HG02610 (cell line): ENCODE measurements around the gene LPGAT1.

Experiments
- ATAC-seq: cut with Tn5 transposase; IDR thresholded peaks from one replicate; pipeline ENCODE4 v1.9.1; 2021; ENCODE audit warnings: mild to moderate bottlenecking, moderate library complexity; ENCODE audit not compliant: unreplicated experiment

LPGAT1 gene

DNA sequence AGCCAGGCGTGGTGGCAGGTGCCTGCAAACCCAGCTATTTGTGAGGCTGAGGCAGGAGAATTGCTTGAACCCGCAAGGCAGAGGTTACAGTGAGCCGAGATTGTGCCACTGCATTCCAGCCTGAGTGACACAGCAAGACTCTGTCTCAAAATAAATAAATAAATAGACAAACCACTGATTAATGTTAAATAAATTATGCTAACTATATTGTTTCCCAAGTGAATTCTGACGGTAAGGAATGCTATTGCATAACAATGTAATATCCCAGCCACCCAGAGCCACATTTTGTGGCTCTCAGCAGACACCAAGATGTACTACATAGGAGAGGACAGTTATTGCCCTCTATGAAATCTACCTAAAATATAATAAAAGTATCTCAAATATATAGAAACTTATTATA lies 55.4 kb downstream of the LPGAT1 start:
- no peak for ATAC-seq

DNA sequence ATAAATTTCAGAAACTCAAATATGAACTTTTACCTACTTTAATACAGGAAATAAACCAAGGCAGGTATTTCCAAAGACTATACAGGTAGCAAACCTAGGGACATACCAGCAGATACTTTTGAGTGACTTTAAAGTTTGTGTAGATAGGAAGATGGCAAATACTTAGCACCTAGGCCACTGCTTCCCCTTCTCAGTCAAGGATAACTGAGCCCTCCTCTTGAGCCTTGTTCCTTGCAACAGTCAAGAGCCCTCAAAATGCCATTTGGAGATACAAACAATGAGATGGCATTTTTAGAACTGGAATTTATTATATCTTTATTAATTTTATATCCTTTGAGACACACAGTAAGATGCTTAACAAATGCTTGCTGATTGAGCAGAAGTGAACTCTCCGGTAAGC lies 65.9 kb downstream of the LPGAT1 start:
- no peak for ATAC-seq

DNA sequence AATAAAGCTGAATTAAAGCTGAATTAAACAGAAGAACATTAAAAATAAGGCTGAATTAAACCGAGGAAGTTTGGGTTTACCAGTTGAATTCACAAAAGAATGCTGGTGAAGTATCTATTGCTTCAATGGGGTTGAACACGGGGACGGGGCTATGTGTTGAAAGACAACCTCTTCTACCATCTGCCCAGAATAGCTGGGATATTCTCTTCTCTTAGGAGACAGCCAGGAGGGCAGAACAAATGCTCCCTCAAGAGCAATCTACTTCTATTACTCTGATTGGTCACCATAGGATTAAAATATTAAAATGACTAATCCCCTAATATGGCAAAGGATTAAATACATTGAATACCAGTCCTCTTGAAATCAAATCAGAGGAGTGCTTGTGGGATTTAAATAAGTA lies 68.4 kb downstream of the LPGAT1 start:
- ATAC-seq, result no peak

DNA sequence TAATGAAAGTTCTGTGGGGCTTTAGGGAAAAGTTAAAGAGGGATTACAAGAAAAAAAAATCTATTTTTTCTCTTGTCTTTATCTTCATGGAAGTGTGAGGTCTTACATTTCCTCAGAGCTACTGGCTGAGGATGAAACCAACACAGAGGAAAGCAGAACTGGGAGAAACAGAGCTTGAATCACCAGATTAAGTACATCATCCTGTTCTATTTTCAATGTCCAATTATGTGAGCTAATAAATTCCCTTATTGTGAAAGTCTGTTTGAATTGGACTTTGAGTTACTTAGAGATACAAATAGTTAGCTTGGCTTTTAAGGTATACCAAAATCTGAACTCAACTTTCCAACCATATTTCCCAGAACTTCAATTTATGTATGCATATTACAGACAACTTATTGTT lies 69.2 kb downstream of the LPGAT1 start:
- ATAC-seq, result no peak

DNA sequence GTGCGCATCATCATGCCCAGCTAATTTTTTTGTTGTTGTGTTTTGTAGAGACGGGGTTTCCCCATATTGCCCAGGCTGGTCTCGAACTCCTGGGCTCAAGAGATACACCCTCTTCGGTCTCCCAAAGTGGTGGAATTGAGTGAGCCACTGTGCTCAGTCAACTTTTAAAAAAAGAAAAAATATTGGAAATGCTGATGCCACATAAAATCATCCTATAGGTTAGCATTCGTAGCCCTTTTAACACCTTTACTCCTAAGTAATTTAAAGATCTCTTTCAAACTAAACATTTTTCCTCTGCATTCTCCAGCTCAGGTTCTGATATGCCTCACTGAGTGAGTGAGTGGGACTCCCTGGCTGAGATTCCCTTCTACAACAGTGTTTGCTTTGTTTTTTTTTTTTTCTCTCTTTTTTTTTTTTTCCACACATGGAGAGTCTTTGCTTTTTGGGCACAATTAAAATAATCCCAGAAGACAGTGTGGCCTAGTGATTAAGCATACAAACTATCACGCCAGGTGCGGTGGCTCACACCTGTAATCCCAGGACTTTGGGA lies 74.0 kb downstream of the LPGAT1 start:
- ATAC-seq, result no peak

DNA sequence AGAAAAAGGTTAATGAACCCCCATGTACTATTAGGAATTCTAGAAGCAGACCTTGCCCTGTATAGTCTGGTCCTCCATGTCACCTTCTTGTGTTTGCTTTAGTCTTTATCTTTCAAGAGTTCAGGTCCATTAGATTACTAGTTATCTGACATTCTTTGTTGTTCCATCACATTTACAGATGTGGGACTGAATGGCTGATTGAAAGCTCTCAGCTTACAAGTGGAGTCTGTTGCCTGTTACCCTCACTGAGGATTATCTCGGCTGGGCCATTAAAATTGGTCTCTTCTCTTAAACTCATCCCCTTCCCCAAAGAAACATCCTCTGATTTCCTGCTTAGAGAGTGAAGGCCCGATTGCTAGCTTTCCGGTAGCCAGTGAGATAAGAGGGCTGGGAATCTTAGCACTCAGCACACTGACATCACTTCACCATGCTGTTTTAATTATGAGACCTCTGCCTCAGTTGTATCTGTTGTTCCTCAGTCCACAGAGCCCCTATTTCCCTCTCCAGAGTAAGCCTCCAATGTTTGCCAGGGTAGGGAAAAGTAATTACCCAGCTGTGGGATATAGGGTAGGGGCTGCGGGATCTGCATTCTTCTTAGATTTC lies 76.8 kb downstream of the LPGAT1 start:
- ATAC-seq, result no peak

DNA sequence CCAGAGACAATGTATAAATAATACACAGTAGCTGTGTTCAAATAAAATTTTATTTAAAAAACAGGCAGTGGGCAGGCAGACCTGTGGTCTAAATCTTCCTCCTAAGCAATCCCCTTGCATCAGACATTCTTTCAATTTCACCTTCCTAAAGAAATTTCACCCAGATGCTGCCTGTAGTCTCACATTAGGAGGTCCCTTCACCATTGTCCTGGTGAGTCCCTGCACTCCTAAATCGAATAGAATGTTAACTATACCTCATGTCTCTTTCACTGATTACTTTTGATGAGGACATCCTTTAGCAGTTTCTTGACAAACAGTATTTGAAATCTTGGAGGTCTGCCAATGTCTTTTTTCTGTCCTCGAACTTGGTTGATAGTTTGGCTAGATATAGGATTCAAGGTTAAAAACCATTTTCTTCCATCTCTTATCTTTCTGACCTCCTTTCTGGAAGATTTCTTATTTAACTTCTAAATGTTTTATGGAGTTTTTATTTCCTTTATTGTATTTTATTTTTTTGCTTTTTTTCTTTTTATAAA lies 77.5 kb downstream of the LPGAT1 start:
- no peak for ATAC-seq

DNA sequence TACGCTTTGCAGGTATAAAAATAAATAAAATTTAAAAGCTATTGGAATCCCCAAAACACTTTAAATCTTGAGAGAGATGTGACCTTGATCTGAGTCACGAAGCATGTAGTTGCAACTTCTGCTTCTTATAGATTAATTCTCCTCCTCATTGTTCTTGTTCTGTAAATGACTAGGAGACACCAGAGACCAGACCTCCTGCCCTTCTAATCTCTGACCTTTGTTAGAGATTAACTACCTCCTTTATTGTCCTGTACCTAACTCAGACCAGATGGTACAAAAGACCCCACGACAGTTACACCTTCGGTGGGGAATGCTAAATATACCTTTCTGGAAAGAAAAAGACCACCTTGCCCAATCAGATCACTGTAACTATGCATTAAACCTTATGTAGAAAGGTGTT lies 78.2 kb downstream of the LPGAT1 start:
- ATAC-seq, result no peak

DNA sequence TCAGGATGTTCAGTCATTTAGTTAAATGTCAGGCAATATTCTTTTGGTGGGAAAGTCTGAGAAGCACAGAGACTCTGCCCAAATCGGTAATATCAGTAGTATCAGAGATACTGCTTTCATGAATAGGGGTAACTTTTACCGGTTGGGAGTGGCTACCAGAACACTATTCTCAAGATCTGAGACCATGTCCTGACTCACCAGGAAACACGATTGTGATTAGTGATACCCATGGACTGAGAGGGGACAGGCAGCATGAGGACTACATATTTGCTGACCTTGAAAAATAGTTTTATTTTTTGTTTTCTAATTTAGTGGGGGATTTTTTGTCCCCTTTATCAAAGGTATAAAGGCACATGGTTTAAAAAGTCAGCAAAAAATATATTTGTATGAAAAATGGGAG lies 79.1 kb downstream of the LPGAT1 start:
- no peak for ATAC-seq

DNA sequence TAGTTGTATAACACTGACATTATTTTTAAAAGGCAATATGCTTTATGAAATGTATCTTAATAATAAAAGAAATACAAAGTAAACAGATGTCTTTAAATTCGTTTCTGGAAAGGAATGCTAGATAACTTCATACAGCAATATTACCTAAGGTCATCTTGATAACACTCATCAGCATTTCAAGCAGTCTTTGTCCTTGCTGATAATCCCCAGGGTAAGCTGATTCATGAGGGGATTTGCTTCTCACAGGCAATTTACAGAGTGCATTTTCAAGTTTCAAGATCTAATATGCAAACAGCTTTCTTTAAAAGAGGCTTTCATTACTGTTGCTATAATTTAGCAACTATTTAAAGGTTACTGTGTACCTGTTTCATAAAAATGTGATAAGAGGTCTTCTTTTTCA lies 80.0 kb downstream of the LPGAT1 start:
- no peak for ATAC-seq

DNA sequence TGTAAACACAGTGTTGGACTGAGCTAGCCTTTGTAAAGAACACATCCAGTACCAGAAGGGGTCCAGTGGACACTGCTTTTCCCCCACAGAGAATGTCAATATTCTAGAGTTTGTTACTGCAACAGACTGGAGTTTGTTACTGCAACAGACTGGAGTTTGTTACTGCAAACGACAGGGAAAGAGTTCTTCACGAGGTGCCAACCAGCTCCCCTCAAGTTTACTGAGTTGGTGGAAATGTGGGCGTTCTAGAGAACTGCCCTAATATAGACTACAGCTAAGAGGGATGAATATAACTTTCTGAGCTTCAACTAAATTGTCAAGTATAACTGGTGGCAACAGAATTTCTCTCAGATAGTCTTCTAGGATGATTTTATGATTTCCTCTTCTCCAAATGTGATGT lies 81.3 kb downstream of the LPGAT1 start:
- ATAC-seq, result no peak

DNA sequence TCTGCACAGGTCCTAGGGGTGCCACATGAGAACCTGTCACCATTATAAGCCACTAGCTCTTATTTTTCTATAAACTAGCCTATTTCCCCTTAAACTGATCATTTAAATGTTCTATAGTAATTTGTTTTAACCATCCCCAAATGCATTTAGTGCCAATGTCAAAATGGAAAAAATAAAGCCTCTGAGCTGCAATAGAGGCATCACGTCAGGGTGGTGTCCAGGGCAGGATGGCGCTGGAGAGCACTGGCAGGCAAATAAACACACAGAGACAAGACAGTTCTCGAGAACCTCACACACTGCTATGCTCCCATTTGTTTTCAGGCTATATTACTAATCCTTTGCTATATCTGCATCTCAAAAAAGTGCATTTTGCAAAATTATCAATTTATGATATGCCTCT lies 81.8 kb downstream of the LPGAT1 start:
- no peak for ATAC-seq

DNA sequence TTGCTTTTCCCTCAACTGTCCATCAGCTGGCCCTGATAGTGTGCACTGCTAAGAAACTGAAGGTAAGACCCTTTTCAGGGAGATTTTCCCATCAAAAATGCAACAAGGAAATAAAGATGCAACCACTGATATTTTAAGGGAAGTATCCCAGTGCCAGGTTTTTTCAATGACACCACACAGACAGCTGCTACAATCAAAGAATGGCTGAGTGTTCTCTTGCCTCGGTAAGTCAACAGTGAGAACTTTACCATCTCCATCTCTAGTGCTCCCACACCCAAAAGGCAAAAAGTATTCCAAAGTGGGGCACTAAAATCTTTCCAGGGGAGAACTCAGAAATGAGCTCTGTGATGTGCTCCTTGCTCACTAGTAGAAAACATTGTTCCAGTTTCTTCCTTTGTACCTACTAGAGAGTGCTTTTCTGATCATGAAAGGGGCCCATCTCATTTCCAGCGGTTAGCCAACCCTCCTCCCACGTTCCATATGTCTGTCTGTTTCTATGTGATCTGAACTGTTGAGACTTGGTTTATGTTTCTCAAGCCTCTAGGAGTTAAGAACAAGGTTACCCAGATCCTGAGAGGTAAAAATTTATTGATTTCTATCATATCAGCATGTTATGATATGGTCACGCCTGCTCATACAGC lies 87.6 kb downstream of the LPGAT1 start:
- no peak for ATAC-seq

DNA sequence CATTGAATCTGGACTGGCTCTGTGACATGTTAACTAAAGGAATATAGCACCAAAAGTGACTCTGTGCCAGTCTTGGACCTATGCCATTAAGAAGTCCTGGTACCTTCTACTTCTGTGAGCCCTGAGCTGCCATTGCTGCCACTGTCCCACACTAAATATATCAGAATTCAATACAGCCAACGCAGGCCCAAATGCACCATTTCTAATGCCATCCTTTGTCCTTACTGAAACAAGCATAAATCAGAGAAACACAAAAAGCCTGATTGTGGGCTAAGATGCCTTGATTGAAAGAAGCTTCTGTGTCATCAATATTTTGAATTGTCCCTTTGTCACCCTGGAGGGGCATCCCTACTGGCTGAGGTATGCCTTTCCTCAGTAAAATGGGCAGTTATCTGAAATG lies 88.3 kb downstream of the LPGAT1 start:
- no peak for ATAC-seq

DNA sequence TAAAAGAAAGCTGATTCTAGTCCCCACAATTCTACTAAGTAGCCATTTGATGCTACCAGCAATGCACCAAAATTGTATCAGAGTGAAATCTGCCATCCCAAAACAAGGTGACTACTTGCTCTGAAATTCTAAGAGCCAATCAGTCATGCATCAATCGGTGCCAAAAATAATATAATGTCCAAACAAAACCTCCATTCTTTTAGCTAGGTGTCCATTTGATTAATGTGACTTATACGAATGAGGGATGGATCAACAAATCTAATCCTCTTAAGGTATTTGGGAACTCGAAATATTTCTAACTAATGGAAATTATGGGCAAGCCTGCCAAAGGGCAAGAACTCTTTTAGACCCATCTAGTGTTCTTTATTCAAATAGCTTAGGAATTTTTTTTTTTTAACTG lies 88.8 kb downstream of the LPGAT1 start:
- ATAC-seq, result no peak

DNA sequence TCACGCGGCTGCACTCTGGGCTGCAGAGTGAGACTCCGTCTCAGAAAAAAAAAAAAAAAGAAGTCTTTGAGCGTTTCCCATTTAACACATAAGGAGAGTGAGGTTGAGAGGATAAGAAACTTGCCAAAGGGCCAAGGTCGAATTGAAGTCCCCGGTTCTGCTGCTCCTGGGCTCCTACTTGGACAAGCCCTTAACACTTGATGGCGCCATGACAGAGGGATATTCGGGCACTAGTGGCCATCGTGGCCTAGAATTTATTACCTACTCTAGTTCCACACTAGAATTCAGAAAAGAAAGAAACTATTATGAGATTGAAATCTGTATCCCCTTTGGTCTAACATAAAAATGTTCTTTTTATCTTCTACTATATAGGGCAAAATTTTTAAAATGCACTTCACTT lies 89.4 kb downstream of the LPGAT1 start:
- ATAC-seq, result no peak

DNA sequence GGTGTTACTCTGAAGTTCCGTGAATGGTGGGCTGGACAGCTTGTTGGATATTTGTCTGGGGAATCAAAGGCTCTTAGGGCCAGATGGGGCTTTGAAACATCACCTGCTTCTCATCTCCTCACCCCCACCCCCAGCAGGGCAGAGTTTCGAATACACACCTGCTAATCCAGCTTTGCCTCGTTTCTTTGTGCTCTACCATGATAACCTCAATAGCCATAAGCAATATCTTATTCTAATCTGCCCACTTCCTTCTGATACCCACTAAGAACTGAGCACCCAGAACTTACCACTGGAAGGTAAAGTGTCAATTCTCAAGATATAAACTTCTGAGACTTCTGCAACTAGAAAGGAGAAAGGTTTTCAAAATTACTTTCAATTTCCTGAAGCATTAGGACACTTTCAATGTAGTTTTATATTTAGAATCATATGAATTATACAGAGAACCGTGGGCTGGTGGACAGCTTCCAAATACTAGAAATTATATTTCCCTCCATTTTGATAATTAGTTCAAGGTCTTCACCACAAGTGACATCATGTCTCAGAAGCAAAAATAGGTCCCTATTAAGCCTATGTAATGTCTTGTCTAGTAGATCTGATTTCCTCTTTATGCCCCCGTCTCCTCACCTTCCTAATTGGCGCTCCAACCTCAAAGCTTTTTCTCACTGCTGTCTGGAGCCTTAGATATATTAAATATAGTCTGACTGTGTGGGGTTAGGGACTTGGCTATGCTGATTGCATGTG lies 90.7 kb downstream of the LPGAT1 start:
- ATAC-seq, result peak; percentile 62

DNA sequence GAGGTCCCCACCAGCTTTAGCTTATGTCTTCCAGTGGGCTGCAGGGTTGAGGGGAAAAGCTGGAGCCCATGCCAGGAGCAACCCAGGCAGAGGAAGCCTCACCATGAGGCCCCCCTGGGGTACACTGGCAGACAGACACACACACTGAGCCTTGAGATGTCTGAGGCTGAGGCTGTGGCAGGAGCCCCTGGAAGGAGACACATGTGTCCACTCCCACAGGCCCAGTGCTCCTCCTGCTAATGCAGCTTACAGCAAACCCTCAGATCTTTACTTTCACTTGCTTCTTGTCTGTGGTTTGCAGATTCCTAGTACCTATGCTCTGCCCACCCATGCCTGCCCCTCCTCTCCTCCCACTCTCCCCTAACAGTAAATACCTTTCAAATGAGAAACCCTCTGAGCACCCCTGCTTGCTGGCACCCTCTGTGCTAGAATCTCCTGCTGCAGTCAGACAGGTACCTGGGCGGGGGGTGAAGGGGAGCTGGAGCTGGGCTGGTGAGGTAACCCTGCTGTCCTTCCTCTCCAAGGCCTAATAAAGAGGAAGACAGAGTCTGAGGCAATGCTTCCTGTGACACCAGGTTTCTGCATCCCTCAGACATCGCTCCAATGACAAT lies 91.8 kb downstream of the LPGAT1 start:
- ATAC-seq, result no peak

DNA sequence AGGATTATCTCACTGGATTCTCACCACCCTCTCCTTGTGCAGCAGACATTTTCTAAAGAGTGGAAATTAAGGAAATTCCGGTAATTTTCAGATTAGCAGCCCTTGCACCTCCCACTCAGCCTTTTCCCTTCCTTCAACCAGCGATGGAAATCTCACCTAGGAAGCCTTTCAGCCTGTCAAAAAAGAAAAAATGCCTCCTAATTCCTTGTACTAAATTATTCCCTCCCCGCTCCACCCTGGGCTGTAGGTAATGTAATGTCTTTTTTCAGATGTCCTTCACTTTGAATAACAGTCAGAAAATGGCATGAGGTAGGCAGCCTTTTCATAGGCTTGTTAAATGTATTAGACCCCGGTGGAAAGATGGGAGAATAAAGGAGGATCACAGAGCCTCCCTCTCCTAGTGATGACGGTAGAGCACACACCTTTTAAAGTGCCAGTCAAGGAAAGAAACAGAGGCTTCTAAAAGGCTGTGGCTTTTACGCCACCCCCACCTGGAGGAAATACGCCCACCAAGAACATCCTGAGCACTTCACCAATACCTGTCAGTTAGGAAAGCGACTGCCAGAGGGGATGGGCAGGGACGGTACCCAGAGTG lies 92.4 kb downstream of the LPGAT1 start:
- ATAC-seq, result no peak

DNA sequence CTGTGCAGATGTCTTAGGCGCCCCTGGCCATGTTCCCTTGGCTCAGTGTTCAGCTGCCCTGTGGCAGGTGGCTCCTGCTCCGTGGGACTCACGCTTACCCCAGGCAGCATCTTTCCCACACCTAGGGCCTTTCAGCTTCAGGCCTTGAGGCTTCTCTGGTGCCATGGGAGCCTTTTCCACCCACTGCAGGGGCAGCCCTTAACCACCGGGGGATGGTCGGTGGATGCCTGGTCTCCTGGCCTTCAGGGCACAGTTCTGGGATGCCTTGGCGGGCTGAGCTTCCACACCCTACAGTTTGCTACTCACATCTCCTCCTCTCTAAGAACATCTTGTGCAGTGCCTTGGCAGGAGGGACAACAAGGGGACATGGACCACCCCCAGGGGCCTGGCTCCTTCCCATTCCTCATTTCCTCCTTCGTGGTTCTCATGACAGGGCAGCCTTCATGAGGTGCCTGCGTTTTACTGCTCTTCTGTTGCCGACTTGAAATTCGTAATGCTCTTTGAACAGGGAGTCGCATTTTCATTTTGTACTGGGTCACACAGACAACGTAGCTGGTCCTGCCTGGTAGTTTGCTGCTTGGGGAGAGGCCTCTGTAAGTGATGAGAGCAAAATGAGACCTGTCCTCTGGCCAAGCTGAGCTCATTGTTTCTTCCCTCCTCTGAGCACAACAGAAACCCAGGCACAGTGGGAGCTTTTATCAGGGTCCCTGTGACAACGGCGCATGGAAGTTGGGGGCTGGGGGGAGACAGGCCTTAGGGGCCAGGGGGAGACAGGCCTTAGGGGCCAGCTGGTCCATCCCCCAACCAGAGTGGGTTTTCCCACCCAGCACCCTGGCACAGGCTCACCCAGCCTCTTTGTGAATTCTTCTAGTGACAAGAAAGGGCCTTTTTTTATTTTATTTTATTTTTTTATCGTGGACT lies 93.2 kb downstream of the LPGAT1 start:
- no peak for ATAC-seq
